ENCODE results near the gene ATXN1.

Gene ATXN1

GRCh38 chr6:16647422-16647821, 113.8 kb downstream of the ATXN1 start:
- ChIA-PET CTCF (no interaction called here), POLR2A (no interaction called here)
- peaks cover 0 to 5% of the 10 kb centered on the region in 2 experiments; a peak in 2 of 3 replicates for H3K36me3 ChIP-seq (ENCODE audit: control insufficient read depth in 2 of 2, insufficient read depth in 1 of 2, low read length in 2 of 2)
- no peaks in the 10 kb centered on the region for H3K4me1 ChIP-seq (ENCODE audit: control insufficient read depth, insufficient read depth, low read length)
- H3K27ac ChIP-seq (ENCODE audit: extremely low read depth, low read depth, low read length): no peak overlapping the region
- TF ChIP-seq ZNF248 (tag by site-specific recombination; IDR thresholded peaks at IDR 0.05) (no peak), ZNF280C (tag by site-specific recombination; IDR thresholded peaks at IDR 0.05) (no peak), ZNF211 (tag by site-specific recombination; IDR thresholded peaks at IDR 0.05; ENCODE audit: low read depth) (no peak), ATF2 (tag by site-specific recombination; IDR thresholded peaks at IDR 0.05; ENCODE audit: low read depth) (no peak), ZNF521 (tag by site-specific recombination; IDR thresholded peaks at IDR 0.05) (no peak), ZBTB17 (tag by site-specific recombination; IDR thresholded peaks at IDR 0.05) (no peak), ZNF561 (tag by site-specific recombination; IDR thresholded peaks at IDR 0.05; ENCODE audit: borderline replicate concordance) (no peak), ZNF174 (tag by site-specific recombination; IDR thresholded peaks at IDR 0.05) (no peak), ZNF114 (tag by site-specific recombination; IDR thresholded peaks at IDR 0.05) (no peak), ZNF146 (tag by site-specific recombination; IDR thresholded peaks at IDR 0.05) (no peak), ZNF560 (tag by site-specific recombination; IDR thresholded peaks at IDR 0.05; ENCODE audit: borderline replicate concordance) (no peak), ZNF785 (tag by site-specific recombination; IDR thresholded peaks at IDR 0.05) (no peak), ZBTB11 (tag by site-specific recombination; conservative IDR thresholded peaks at IDR 0.05; ENCODE audit: low read depth) (no peak), ZSCAN30 (tag by site-specific recombination; IDR thresholded peaks at IDR 0.05) (no peak), ZNF404 (tag by site-specific recombination; IDR thresholded peaks at IDR 0.05) (no peak)
- no peaks in the 10 kb centered on the region for H3K9me3 ChIP-seq (ENCODE audit: control insufficient read depth, insufficient read depth, low read depth, low read length)
- no peak overlapping the region for H3K4me3 ChIP-seq (ENCODE audit: low read depth, low read length)

- no peaks in the 10 kb centered on the region for H3K9me3 ChIP-seq (ENCODE audit: control insufficient read depth, insufficient read depth, low read depth, low read length)
- peaks cover 0 to 2% of the 10 kb centered on the region in 2 experiments; a peak in 2 of 3 replicates for H3K36me3 ChIP-seq (ENCODE audit: control insufficient read depth in 2 of 2, insufficient read depth in 1 of 2, low read length in 2 of 2)
- CTCF ChIA-PET: interaction anchor here (1.4 kb wide), 1 partner anchor 9 kb away, joined by 3 read pairs; no protein-coding TSS in a partner anchor
- no peaks in the 10 kb centered on the region for H3K4me1 ChIP-seq (ENCODE audit: control insufficient read depth, insufficient read depth, low read length)
- no peak overlapping the region for H3K4me3 ChIP-seq (ENCODE audit: low read depth, low read length)
- H3K27ac ChIP-seq (ENCODE audit: extremely low read depth, low read depth, low read length): no peak overlapping the region
- POLR2A ChIA-PET: no interaction called here
- TF ChIP-seq ZNF426 (tag by site-specific recombination; IDR thresholded peaks at IDR 0.05) (no peak), ZNF416 (tag by site-specific recombination; IDR thresholded peaks at IDR 0.05) (no peak), ZNF510 (tag by site-specific recombination; IDR thresholded peaks at IDR 0.05; ENCODE audit: insufficient replicate concordance) (no peak), ZNF221 (tag by site-specific recombination; IDR thresholded peaks at IDR 0.05; ENCODE audit: borderline replicate concordance) (no peak), ZNF571 (tag by site-specific recombination; IDR thresholded peaks at IDR 0.05) (no peak), HOXA7 (CRISPR knock-in tag; IDR thresholded peaks at IDR 0.05; ENCODE audit: borderline replicate concordance) (no peak), ZNF391 (tag by site-specific recombination; IDR thresholded peaks at IDR 0.05; ENCODE audit: borderline replicate concordance, low read depth) (no peak), ZNF692 (tag by site-specific recombination; IDR thresholded peaks at IDR 0.05) (no peak), ZNF660 (tag by site-specific recombination; IDR thresholded peaks at IDR 0.05) (no peak), ZNF274 (IDR thresholded peaks at IDR 0.05; ENCODE audit: low read length) (no peak), ZNF274 (tag by site-specific recombination; IDR thresholded peaks at IDR 0.05; ENCODE audit: borderline replicate concordance) (no peak), KLF7 (tag by site-specific recombination; IDR thresholded peaks at IDR 0.05; ENCODE audit: borderline replicate concordance) (no peak), ZNF843 (tag by site-specific recombination; IDR thresholded peaks at IDR 0.05) (no peak)
Observed at GRCh38 chr6:16644540-16645250, 116.6 kb downstream of the ATXN1 start.
